OCI-LY1 (cell line): ENCODE data around the gene SLC28A1.

Experiments used
- CTCF ChIP-seq: fragments of 200-600 bp; sonication (generic), shearing (Covaris generic); IDR thresholded peaks from 2 replicates; pipeline ENCODE4 v1.5.1; 2017; ENCODE audit warnings: mild to moderate bottlenecking, antibody characterized with exemption, low read length, moderate library complexity, mixed read lengths
- EZH2 ChIP-seq: fragments of 200-600 bp; sonication (generic), shearing (Covaris generic); IDR thresholded peaks from 2 replicates; pipeline ENCODE4 v1.8.0; 2017; ENCODE audit warnings: borderline replicate concordance, mixed run types, mild to moderate bottlenecking, antibody characterized with exemption, low read length, moderate library complexity, mixed read lengths

- TF ChIP-seq CTCF: no peak
- TF ChIP-seq EZH2: no peak
Observed at GRCh38 chr15:84855136-84855535, 29.3 kb upstream of the SLC28A1 start.
